Lung (tissue), 12 donors: Measurements from ENCODE around the gene SWAP70. TPM values are rescaled to one million over a fixed set of nuclear protein-coding genes. Genes with fewer than 3 reads are reported as not detected.

Source experiments
- ATAC-seq: fragments of 200-7000 bp; cut with Tn5 transposase; one replicate; pipeline ENCODE4 v1.9.1; 2020; ENCODE audit warnings: moderate number of reproducible peaks; ENCODE audit not compliant: insufficient read depth, low FRiP score
- DNase-seq, 3 donors: peaks; one replicate each; pipeline ENCODE4 v3.0.0-alpha.2; 2013 to 2017
- H3K27ac ChIP-seq, 2 donors: one replicate each; pipeline ENCODE4 v1.5.1; 2013; ENCODE audit warnings: mild to moderate bottlenecking in 2 of 2, moderate library complexity in 2 of 2, control low read depth in 1 of 2, inconsistent platforms in 1 of 2, low read depth in 1 of 2, low read length in 1 of 2
- H3K27me3 ChIP-seq, 3 donors: one replicate each; pipeline ENCODE4 v1.5.1; 2013; ENCODE audit warnings: low read length in 2 of 3; ENCODE audit not compliant: control insufficient read depth in 3 of 3, insufficient read depth in 3 of 3
- H3K36me3 ChIP-seq, 4 donors: one replicate each; pipeline ENCODE4 v1.5.1; 2013; ENCODE audit warnings: low read length in 4 of 4, mild to moderate bottlenecking in 1 of 4, moderate library complexity in 1 of 4; ENCODE audit not compliant: control insufficient read depth in 4 of 4, insufficient read depth in 4 of 4
- H3K4me1 ChIP-seq, 5 donors: one replicate each; pipeline ENCODE4 v1.5.1; 2013; ENCODE audit warnings: low read length in 5 of 5, mild to moderate bottlenecking in 2 of 5, moderate library complexity in 1 of 5; ENCODE audit not compliant: control insufficient read depth in 5 of 5, insufficient read depth in 5 of 5
- H3K4me3 ChIP-seq: one replicate; pipeline ENCODE4 v1.5.1; 2013; ENCODE audit warnings: mild to moderate bottlenecking, control low read depth, moderate library complexity
- H3K9ac ChIP-seq, 2 donors: one replicate each; pipeline ENCODE4 v1.5.1; 2013; ENCODE audit warnings: low read length in 2 of 2, control low read depth in 1 of 2; ENCODE audit not compliant: insufficient read depth in 1 of 2
- H3K9me3 ChIP-seq, 4 donors: one replicate each; pipeline ENCODE4 v1.5.1; 2013; ENCODE audit warnings: low read length in 3 of 4, mild to moderate bottlenecking in 1 of 4, moderate library complexity in 1 of 4; ENCODE audit not compliant: control insufficient read depth in 4 of 4, insufficient read depth in 3 of 4
- WGBS, 2 donors: extraction: QIAGEN DNeasy Blood & Tissue Kit; methylation state at CpG; one replicate each; pipeline ENCODE4 v1.1.7; 2013; 5-methylcytosine and 5-hydroxymethylcytosine counted together
- polyA plus RNA-seq, 2 donors: library from polyadenylated mRNA; stranded (reverse); fragments of 200-250 nt; gene quantifications; one replicate each; pipeline ENCODE4 v1.2.1, GENCODE V29; 2013
- total RNA-seq, 2 donors: library from RNA; depleted of rRNA in 1 of 2; stranded (reverse); fragments of >200 nt in 1 of 2; gene quantifications; one replicate each; pipeline ENCODE4 v1.2.1, GENCODE V29; 2014 to 2021
- TF ChIP-seq, protein P1 (sequence below): IDR thresholded peaks from 2 replicates; pipeline ENCODE4 v1.5.1; 2012; ENCODE audit warnings: mild to moderate bottlenecking; ENCODE audit errors: control extremely low read depth, extremely low read depth
- donor health status: control.
- donor health status: control.
- donor health status: Bipolar disorder and iron deficiency.
- donor health status: healthy.
- donor health status: DM: yes; HTN: yes; CAD: no.

SWAP70 gene
- total and polyA plus RNA-seq, 4 donors: 14.9 to 44.8 (median 35.9) TPM

GRCh38 chr11:9772218-9772617 lies 108.3 kb downstream of the SWAP70 start:
- TF ChIP-seq, protein P1, sequence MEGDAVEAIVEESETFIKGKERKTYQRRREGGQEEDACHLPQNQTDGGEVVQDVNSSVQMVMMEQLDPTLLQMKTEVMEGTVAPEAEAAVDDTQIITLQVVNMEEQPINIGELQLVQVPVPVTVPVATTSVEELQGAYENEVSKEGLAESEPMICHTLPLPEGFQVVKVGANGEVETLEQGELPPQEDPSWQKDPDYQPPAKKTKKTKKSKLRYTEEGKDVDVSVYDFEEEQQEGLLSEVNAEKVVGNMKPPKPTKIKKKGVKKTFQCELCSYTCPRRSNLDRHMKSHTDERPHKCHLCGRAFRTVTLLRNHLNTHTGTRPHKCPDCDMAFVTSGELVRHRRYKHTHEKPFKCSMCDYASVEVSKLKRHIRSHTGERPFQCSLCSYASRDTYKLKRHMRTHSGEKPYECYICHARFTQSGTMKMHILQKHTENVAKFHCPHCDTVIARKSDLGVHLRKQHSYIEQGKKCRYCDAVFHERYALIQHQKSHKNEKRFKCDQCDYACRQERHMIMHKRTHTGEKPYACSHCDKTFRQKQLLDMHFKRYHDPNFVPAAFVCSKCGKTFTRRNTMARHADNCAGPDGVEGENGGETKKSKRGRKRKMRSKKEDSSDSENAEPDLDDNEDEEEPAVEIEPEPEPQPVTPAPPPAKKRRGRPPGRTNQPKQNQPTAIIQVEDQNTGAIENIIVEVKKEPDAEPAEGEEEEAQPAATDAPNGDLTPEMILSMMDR: no peak
- peaks cover 0 to 4% (median 2%) of the 10 kb centered on the region in 4 donors for H3K36me3 ChIP-seq
- DNase-seq (no peak), ATAC-seq (no peak)
- no peak overlapping the region for H3K27ac ChIP-seq
- WGBS, 2 donors: 94 to 96% methylated on average over 4 of the region's 4 CpGs
- H3K4me3 ChIP-seq: no peak overlapping the region
- H3K9me3 ChIP-seq: no peaks in the 10 kb centered on the region
- H3K9ac ChIP-seq: no peak overlapping the region
- H3K27me3 ChIP-seq: no peaks in the 10 kb centered on the region
- H3K4me1 ChIP-seq: peaks cover 0 to 8% (median 0%) of the 10 kb centered on the region in 5 donors

DNA sequence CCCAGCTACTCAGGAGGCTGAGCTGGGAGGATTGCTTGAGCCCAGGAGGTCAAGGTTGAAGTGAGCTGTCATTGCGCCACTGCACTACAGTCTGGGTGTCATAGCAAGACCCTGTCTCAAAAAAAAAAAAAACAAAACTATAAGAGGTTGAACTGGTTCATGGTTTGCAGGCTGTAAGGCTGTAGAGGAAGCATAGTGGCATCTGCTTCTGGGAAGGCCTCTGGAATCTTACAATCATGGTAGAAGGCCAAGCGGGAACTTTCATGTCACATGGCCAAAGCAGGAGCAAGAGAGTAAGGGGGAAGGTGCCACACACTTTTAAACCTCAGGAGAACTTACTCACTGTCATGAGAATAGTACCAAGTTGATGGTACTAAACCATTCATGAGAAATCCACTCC lies 109.6 kb downstream of the SWAP70 start:
- H3K9me3 ChIP-seq: no peaks in the 10 kb centered on the region
- H3K4me3 ChIP-seq: no peak overlapping the region
- no peak for DNase-seq
- ATAC-seq: no peak
- H3K27ac ChIP-seq: no peak overlapping the region
- H3K4me1 ChIP-seq: peaks cover 0 to 8% (median 0%) of the 10 kb centered on the region in 5 donors
- TF ChIP-seq, protein P1: no peak
- H3K27me3 ChIP-seq: no peaks in the 10 kb centered on the region
- 99 to 100% methylated on average over 2 of the region's 2 CpGs for WGBS, 2 donors
- peaks cover 0 to 6% (median 4%) of the 10 kb centered on the region in 4 donors for H3K36me3 ChIP-seq
- no peak overlapping the region for H3K9ac ChIP-seq

GRCh38 chr11:9774109-9774508 lies 110.2 kb downstream of the SWAP70 start:
- DNase-seq: no peak

More at GRCh38 chr11:9774109-9774508, 110.2 kb downstream of the SWAP70 start:
- Histone ChIP-seq H3K9ac (no peak overlapping the region), H3K4me1 (peaks cover 0 to 8% (median 0%) of the 10 kb centered on the region in 5 donors), H3K27me3 (no peaks in the 10 kb centered on the region), H3K27ac (no peak overlapping the region), H3K9me3 (no peaks in the 10 kb centered on the region), H3K36me3 (peaks cover 0 to 8% (median 5%) of the 10 kb centered on the region in 4 donors), H3K4me3 (no peak overlapping the region)
- TF ChIP-seq, protein P1: no peak
- ATAC-seq: no peak
